GM12892 (cell line): ENCODE results near the gene PTGR2.

ENCODE experiments used
- POLR2A ChIP-seq: IDR thresholded peaks from 2 replicates; pipeline ENCODE4 v1.6.1; 2011; ENCODE audit warnings: low read depth, low read length, control low read depth
- POLR2AphosphoS5 ChIP-seq: IDR thresholded peaks from 2 replicates; pipeline ENCODE4 v1.6.1; 2011; ENCODE audit warnings: low read depth, low read length, control low read depth
- TAF1 ChIP-seq: IDR thresholded peaks from 2 replicates; pipeline ENCODE4 v1.6.1; 2011; ENCODE audit warnings: low read depth, mild to moderate bottlenecking, control low read depth, low read length, borderline replicate concordance

- TF ChIP-seq POLR2AphosphoS5 (no peak), TAF1 (no peak), POLR2A (no peak)
Observed at GRCh38 chr14:73816393-73816816, 35.2 kb upstream of the PTGR2 start.
